ENCODE results near the gene HSCB. TPM values are rescaled to one million over a fixed set of nuclear protein-coding genes. Genes with fewer than 3 reads are reported as not detected.
"Not testable (repeated sequence)": the region's sequence is repeated elsewhere in the genome, so short reads cannot be mapped to it uniquely, and the experiment has no call there.

HSCB gene
- total RNA-seq, 1 experiment from 2014 or later = 22.5 TPM

DNA sequence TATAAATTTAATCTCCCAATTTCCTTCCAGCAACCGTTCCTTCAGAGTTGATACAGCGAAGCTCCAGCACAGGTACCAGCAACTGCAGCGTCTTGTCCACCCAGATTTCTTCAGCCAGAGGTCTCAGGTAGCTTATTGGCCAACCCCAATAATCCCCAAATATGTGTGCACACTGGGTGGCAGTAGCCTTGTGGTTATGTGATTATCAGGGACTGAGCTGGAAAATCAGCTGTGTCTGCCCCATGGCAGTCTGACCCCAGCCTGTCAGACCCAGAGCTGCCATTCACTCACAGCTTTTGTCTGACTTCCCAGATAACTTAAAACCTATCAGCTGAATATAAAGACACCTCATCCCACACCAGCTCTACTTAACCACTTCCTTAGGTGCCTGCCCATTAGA is 2.0 kb downstream of the HSCB start:
- no peak overlapping the region for H3K4me3 ChIP-seq (ENCODE audit: low read depth, low read length, poor library complexity, severe bottlenecking)
- peaks cover 7% of the 10 kb centered on the region for H3K4me1 ChIP-seq (ENCODE audit: insufficient read depth, low read length, poor library complexity, severe bottlenecking)
- intact Hi-C loops (cut with micrococcal nuclease; ENCODE audit: unreplicated experiment) = no loop called here
- POLR2A ChIA-PET (ENCODE audit: low non-redundant PET) = no interaction called here
- no peaks in the 10 kb centered on the region for H3K27me3 ChIP-seq (replicated peaks; ENCODE audit: insufficient read depth, low read depth, low read length, poor library complexity)
- H3K36me3 ChIP-seq (ENCODE audit: insufficient read depth, low read length, poor library complexity, severe bottlenecking) = peaks cover 44% of the 10 kb centered on the region
- H3K27ac ChIP-seq (ENCODE audit: low read depth, low read length, poor library complexity, severe bottlenecking) = no peak overlapping the region
- no TSS peak for BruUV-seq (replicated peaks)
- TF ChIP-seq, protein P1, sequence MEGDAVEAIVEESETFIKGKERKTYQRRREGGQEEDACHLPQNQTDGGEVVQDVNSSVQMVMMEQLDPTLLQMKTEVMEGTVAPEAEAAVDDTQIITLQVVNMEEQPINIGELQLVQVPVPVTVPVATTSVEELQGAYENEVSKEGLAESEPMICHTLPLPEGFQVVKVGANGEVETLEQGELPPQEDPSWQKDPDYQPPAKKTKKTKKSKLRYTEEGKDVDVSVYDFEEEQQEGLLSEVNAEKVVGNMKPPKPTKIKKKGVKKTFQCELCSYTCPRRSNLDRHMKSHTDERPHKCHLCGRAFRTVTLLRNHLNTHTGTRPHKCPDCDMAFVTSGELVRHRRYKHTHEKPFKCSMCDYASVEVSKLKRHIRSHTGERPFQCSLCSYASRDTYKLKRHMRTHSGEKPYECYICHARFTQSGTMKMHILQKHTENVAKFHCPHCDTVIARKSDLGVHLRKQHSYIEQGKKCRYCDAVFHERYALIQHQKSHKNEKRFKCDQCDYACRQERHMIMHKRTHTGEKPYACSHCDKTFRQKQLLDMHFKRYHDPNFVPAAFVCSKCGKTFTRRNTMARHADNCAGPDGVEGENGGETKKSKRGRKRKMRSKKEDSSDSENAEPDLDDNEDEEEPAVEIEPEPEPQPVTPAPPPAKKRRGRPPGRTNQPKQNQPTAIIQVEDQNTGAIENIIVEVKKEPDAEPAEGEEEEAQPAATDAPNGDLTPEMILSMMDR (conservative IDR thresholded peaks at IDR 0.05; ENCODE audit: low read depth, low read length) = no peak
- no peak for TF ChIP-seq EZH2 (IDR thresholded peaks at IDR 0.05; ENCODE audit: borderline replicate concordance, low read depth, low read length, poor library complexity, severe bottlenecking)
- no peaks in the 10 kb centered on the region for H3K9me3 ChIP-seq (ENCODE audit: low read depth, low read length, poor library complexity, severe bottlenecking)
- CTCF ChIA-PET = no interaction called here
- DNase-seq (ENCODE audit: low spot score) = no peak

DNA sequence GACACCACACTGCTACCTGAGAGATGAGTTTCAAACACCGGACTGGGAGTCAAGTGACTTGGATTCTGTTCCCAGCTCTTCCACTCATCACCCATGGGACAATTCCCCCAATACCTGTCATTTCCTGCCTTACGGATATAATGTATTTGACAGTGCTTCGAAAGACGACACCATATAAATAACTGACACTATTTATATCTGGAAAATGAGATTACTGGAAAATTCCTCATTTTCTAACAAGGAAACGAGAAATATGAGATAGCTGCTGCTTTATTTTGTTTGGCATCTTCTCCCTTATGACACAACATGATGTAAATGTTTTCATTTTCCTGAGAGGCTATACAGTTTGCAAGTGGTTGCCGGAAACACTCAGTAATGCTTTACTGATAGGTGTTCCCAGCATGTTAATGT is 8.6 kb downstream of the HSCB start:
- BruUV-seq (replicated peaks) = no TSS peak
- POLR2A ChIA-PET (ENCODE audit: low non-redundant PET) = no interaction called here
- CTCF ChIA-PET = no interaction called here
- Histone ChIP-seq H3K27me3 (replicated peaks; ENCODE audit: insufficient read depth, low read depth, low read length, poor library complexity) (no peaks in the 10 kb centered on the region), H3K4me1 (ENCODE audit: insufficient read depth, low read length, poor library complexity, severe bottlenecking) (no peaks in the 10 kb centered on the region), H3K4me3 (ENCODE audit: low read depth, low read length, poor library complexity, severe bottlenecking) (no peak overlapping the region), H3K36me3 (ENCODE audit: insufficient read depth, low read length, poor library complexity, severe bottlenecking) (peaks cover 23% of the 10 kb centered on the region), H3K27ac (ENCODE audit: low read depth, low read length, poor library complexity, severe bottlenecking) (no peak overlapping the region), H3K9me3 (ENCODE audit: low read depth, low read length, poor library complexity, severe bottlenecking) (no peaks in the 10 kb centered on the region)
- no peak for TF ChIP-seq EZH2 (IDR thresholded peaks at IDR 0.05; ENCODE audit: borderline replicate concordance, low read depth, low read length, poor library complexity, severe bottlenecking)
- TF ChIP-seq, protein P1 (conservative IDR thresholded peaks at IDR 0.05; ENCODE audit: low read depth, low read length) = no peak
- DNase-seq (ENCODE audit: low spot score) = no peak
- intact Hi-C loops (cut with micrococcal nuclease; ENCODE audit: unreplicated experiment) = no loop called here

DNA sequence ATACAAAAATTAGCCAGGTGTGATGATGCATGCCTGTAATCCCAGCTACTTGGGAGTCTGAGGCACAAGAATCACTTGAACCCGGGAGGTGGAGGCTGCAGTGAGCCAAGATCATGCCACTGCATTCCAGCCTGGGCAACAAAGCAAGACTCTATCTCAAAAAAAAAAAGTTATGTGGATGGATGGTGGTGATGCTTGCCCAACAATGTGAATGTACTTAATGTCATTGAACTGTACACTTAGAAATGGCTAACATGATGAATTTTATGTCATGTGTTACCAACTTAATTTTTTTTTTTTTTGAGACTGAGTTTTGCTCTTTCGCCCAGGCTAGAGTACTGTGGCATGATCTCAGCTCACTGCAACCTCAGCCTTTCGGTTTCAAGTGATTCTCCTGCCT is 12.7 kb downstream of the HSCB start:
- POLR2A ChIA-PET (ENCODE audit: low non-redundant PET); H3K27ac ChIP-seq (ENCODE audit: low read depth, low read length, poor library complexity, severe bottlenecking); H3K27me3 ChIP-seq (replicated peaks; ENCODE audit: insufficient read depth, low read depth, low read length, poor library complexity); H3K36me3 ChIP-seq (ENCODE audit: insufficient read depth, low read length, poor library complexity, severe bottlenecking); DNase-seq (ENCODE audit: low spot score); H3K9me3 ChIP-seq (ENCODE audit: low read depth, low read length, poor library complexity, severe bottlenecking); CTCF ChIA-PET; BruUV-seq (replicated peaks); intact Hi-C loops (cut with micrococcal nuclease; ENCODE audit: unreplicated experiment); H3K4me1 ChIP-seq (ENCODE audit: insufficient read depth, low read length, poor library complexity, severe bottlenecking); H3K4me3 ChIP-seq (ENCODE audit: low read depth, low read length, poor library complexity, severe bottlenecking): not testable (repeated sequence)

DNA sequence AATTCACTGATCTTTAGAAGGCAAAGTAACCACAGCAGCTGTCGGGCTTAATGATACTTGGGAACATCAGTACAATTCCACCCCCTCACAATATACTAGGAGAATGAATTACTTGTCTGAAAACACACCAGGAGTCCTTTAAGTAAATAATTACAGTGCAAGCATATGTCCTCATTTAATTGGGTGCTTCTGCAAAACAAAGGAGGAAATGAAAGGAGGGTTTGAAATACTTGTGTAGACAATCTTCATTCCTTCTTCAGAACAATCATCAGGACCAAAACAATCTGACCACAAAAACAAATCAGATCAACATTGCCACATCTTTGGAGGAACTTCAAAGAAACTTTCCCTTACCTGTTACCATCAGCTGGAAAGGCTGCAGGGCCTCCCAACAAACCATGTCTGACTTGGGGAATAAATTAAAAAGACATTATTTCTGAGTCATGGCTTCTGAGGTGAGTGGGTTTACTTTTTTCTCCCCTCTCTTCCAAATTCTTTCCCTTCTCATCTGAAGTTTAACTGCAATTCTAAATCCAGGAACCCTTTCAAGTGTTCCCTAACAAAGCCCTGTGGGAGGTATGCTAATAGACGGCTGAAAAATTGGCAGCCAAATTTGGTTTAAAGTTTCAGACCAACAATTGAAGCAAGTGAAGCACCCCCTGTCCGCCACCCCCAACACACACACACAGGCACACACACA is 18.2 kb downstream of the HSCB start:
- CTCF ChIA-PET = interaction anchor here (0.6 kb wide), 1 partner anchor 36 kb away, joined by 7 read pairs; no protein-coding TSS in a partner anchor
- POLR2A ChIA-PET (ENCODE audit: low non-redundant PET) = no interaction called here

More for the DNA sequence above, 18.2 kb downstream of the HSCB start:
- Histone ChIP-seq H3K4me1 (ENCODE audit: insufficient read depth, low read length, poor library complexity, severe bottlenecking) (peaks cover 15% of the 10 kb centered on the region), H3K27me3 (replicated peaks; ENCODE audit: insufficient read depth, low read depth, low read length, poor library complexity) (no peaks in the 10 kb centered on the region), H3K9me3 (ENCODE audit: low read depth, low read length, poor library complexity, severe bottlenecking) (no peaks in the 10 kb centered on the region), H3K4me3 (ENCODE audit: low read depth, low read length, poor library complexity, severe bottlenecking) (peak overlapping the region; percentile 7), H3K36me3 (ENCODE audit: insufficient read depth, low read length, poor library complexity, severe bottlenecking) (no peaks in the 10 kb centered on the region), H3K27ac (ENCODE audit: low read depth, low read length, poor library complexity, severe bottlenecking) (peak overlapping the region; percentile 71)
- no peak for TF ChIP-seq EZH2 (IDR thresholded peaks at IDR 0.05; ENCODE audit: borderline replicate concordance, low read depth, low read length, poor library complexity, severe bottlenecking)
- TF ChIP-seq, protein P1 (conservative IDR thresholded peaks at IDR 0.05; ENCODE audit: low read depth, low read length) = no peak
- BruUV-seq (replicated peaks) = no TSS peak
- DNase-seq (ENCODE audit: low spot score) = peak; percentile 80
- intact Hi-C loops (cut with micrococcal nuclease; ENCODE audit: unreplicated experiment) = no loop called here
